Calu3 (cell line): Measurements from ENCODE around the gene NCK1. TPM values are rescaled to one million over a fixed set of nuclear protein-coding genes. Genes with fewer than 3 reads are reported as not detected.

Experiments
- BruUV-seq: library from RNA; stranded (reverse); fragments of 400-500 nt; replicated peaks from 2 replicates; lab custom pipeline; 2021; lab: Mats Ljungman, UMichigan
- CTCF ChIA-PET: fragments of 300-600 bp; sonication (Branson Sonifier 250); formaldehyde crosslinking; loops from one replicate; lab custom pipeline; 2022; ENCODE audit warnings: antibody characterized with exemption; lab: Charles Lee
- DNase-seq: peaks from one replicate; pipeline ENCODE4 v3.0.0; 2022
- H3K27ac Mint-ChIP-seq: one replicate; pipeline ENCODE4 v1.8.0; 2022; ENCODE audit warnings: mixed read lengths; ENCODE audit not compliant: unreplicated experiment
- H3K27me3 Mint-ChIP-seq: one replicate; pipeline ENCODE4 v1.8.0; 2022; ENCODE audit warnings: mixed read lengths; ENCODE audit not compliant: unreplicated experiment
- H3K36me3 Mint-ChIP-seq: one replicate; pipeline ENCODE4 v1.8.0; 2022; ENCODE audit warnings: mild to moderate bottlenecking, moderate library complexity, mixed read lengths; ENCODE audit not compliant: insufficient read depth, unreplicated experiment
- H3K4me1 Mint-ChIP-seq: one replicate; pipeline ENCODE4 v1.8.0; 2022; ENCODE audit warnings: mild to moderate bottlenecking, low read depth, mixed read lengths; ENCODE audit not compliant: unreplicated experiment
- H3K4me3 Mint-ChIP-seq: one replicate; pipeline ENCODE4 v1.8.0; 2022; ENCODE audit warnings: mild to moderate bottlenecking, low read depth, moderate library complexity, mixed read lengths; ENCODE audit not compliant: unreplicated experiment
- H3K9me3 Mint-ChIP-seq: one replicate; pipeline ENCODE4 v1.8.0; 2022; ENCODE audit warnings: low read depth, mixed read lengths; ENCODE audit not compliant: unreplicated experiment
- CTCF ChIP-seq: fragments of 200-600 bp; IDR thresholded peaks from one replicate; pipeline ENCODE4 v1.8.0; 2022; ENCODE audit warnings: antibody characterized with exemption; ENCODE audit not compliant: unreplicated experiment
- intact Hi-C: fragments of 100-400 bp; cut with micrococcal nuclease; formaldehyde crosslinking; loops from one replicate; pipeline ENCODE4 v1.10.0; 2022; ENCODE audit not compliant: unreplicated experiment
- total RNA-seq: library from RNA; stranded (reverse); gene quantifications from 2 replicates; pipeline ENCODE4 v1.2.3, GENCODE V29; 2022

Gene NCK1
- total RNA-seq, 1 experiment from 2014 or later, result 108 TPM

- no peak for DNase-seq
- H3K36me3 Mint-ChIP-seq, result peaks cover 54% of the 10 kb centered on the region
- BruUV-seq, result no TSS peak
- peak overlapping the region; percentile 80 for H3K27ac Mint-ChIP-seq
- H3K9me3 Mint-ChIP-seq, result no peaks in the 10 kb centered on the region
- no peak for TF ChIP-seq CTCF
- peak overlapping the region; percentile 62 for H3K4me3 Mint-ChIP-seq
- H3K4me1 Mint-ChIP-seq, result peaks cover 65% of the 10 kb centered on the region
- CTCF ChIA-PET, result interaction anchor here (0.5 to 1.2 kb wide), 4 partner anchors 9 to 1446 kb away, joined by 3 to 6 read pairs (median 4); no protein-coding TSS in a partner anchor
- intact Hi-C loops, result loop anchor here (5.0 to 10.0 kb wide), 2 partner anchors 111 to 538 kb away; no protein-coding TSS in a partner anchor
- no peaks in the 10 kb centered on the region for H3K27me3 Mint-ChIP-seq
Observed at GRCh38 chr3:136932978-136933772, 71.2 kb downstream of the NCK1 start.

- TF ChIP-seq CTCF, result no peak
- BruUV-seq, result no TSS peak
- H3K4me3 Mint-ChIP-seq, result no peak overlapping the region
Observed at GRCh38 chr3:136937175-136937574, 75.2 kb downstream of the NCK1 start.

GRCh38 chr3:136937851-136938250 lies 75.8 kb downstream of the NCK1 start:
- Mint-ChIP-seq H3K4me1 (peaks cover 54% of the 10 kb centered on the region), H3K36me3 (peaks cover 23% of the 10 kb centered on the region), H3K9me3 (no peaks in the 10 kb centered on the region), H3K27me3 (no peaks in the 10 kb centered on the region), H3K27ac (peak overlapping the region; percentile 41), H3K4me3 (peak overlapping the region; percentile 12)
- intact Hi-C loops, result loop anchor here (2.0 to 10.0 kb wide), 2 partner anchors 75 to 543 kb away; partner anchors contain the start of gene NCK1
- CTCF ChIA-PET, result interaction anchor here (1.4 to 1.9 kb wide), 3 partner anchors 76 to 185 kb away, joined by 4 to 10 read pairs (median 8); partner anchors contain the start of genes NCK1 and STAG1
- BruUV-seq, result no TSS peak
- DNase-seq, result no peak
- TF ChIP-seq CTCF, result no peak

More at GRCh38 chr3:136937175-136937574, 75.2 kb downstream of the NCK1 start:
- no peaks in the 10 kb centered on the region for H3K27me3 Mint-ChIP-seq
- H3K4me1 Mint-ChIP-seq, result peaks cover 55% of the 10 kb centered on the region
- H3K36me3 Mint-ChIP-seq, result peaks cover 29% of the 10 kb centered on the region
- CTCF ChIA-PET, result no interaction called here
- DNase-seq, result no peak
- intact Hi-C loops, result loop anchor here (10.0 kb wide), 1 partner anchor 542 kb away; no protein-coding TSS in a partner anchor
- H3K9me3 Mint-ChIP-seq, result no peaks in the 10 kb centered on the region
- peak overlapping the region; percentile 41 for H3K27ac Mint-ChIP-seq

GRCh38 chr3:136938334-136938733 lies 76.3 kb downstream of the NCK1 start:
- H3K36me3 Mint-ChIP-seq, result peaks cover 18% of the 10 kb centered on the region
- no peak for TF ChIP-seq CTCF
- intact Hi-C loops, result loop anchor here (2.0 to 10.0 kb wide), 2 partner anchors 76 to 544 kb away; partner anchors contain the start of gene NCK1
- H3K4me3 Mint-ChIP-seq, result peak overlapping the region; percentile 12
- no TSS peak for BruUV-seq
- H3K27me3 Mint-ChIP-seq, result no peaks in the 10 kb centered on the region
- CTCF ChIA-PET, result interaction anchor here (1.4 to 1.9 kb wide), 3 partner anchors 76 to 185 kb away, joined by 4 to 10 read pairs (median 8); partner anchors contain the start of genes NCK1 and STAG1
- no peak for DNase-seq
- peaks cover 54% of the 10 kb centered on the region for H3K4me1 Mint-ChIP-seq
- H3K9me3 Mint-ChIP-seq, result no peaks in the 10 kb centered on the region
- H3K27ac Mint-ChIP-seq, result peak overlapping the region; percentile 41
